Vagina (tissue), 2 donors: ENCODE data around the gene KMT2A.

ENCODE experiments used
- CTCF ChIP-seq, 3 experiments: fragments of 450-650 bp in 2 of 3; fragments of 200-600 bp in 1 of 3; sonication (generic) in 1 of 3; IDR thresholded peaks; one replicate each; pipeline ENCODE4 v1.5.1; 2017 to 2019; ENCODE audit warnings: antibody characterized with exemption in 3 of 3, mild to moderate bottlenecking in 2 of 3, moderate library complexity in 2 of 3
- POLR2A ChIP-seq, 2 donors: fragments of 450-650 bp; IDR thresholded peaks; one replicate each; pipeline ENCODE4 v1.6.1; 2017; ENCODE audit warnings: antibody characterized with exemption in 2 of 2, mild to moderate bottlenecking in 2 of 2, moderate library complexity in 2 of 2

- TF ChIP-seq POLR2A (IDR thresholded peaks at IDR 0.05) (no peak), CTCF (IDR thresholded peaks at IDR 0.05) (no peak)
These were observed 61.5 kb downstream of the KMT2A start for GRCh38 chr11:118497831-118498230.
